ENCODE results near the gene ARID1B.

The ARID1B gene

DNA sequence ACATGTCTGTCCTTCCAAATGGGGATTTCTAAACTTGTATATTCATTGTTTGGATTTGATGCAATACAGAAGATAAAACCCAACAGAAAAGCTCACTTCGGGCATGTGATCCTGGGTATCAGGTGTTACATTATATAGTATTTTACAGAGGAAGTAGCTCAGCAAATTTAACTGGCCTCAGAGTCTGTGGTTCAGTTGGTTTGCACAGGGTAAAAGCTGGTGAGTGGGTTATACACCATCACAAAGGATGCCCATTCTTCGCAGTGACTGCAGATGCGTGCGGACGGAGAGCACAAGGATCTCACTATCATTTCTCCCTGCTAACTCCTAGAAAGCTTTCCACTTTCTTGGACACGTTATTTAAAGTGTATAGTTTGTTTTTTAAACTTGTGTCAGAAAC, 309.5 kb downstream of the ARID1B start:
- H3K79me2 ChIP-seq (ENCODE audit: insufficient read depth, low read length): no peaks in the 10 kb centered on the region

DNA sequence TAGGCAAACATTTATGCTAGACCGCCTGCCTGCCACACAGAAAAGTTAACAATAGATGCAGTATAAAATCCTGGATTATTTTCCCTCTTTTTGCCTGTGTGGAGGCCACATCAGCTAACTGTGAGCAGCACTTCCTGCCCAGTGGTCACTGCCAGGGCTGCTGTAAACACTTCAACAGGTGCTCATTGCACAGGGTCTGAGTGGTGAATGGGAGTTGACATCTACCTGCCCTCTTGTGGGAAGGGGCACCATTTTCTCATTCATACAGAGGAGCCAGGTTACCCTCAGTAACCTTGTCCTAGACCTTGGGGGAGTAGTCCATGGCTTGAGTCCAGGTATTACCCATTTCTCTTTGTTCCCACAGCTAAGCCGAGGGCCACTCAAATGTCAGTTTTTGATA, 310.8 kb downstream of the ARID1B start:
- H3K9me2 ChIP-seq (replicated peaks; ENCODE audit: insufficient read depth, low read length): no peaks in the 10 kb centered on the region
- H3K9ac ChIP-seq (ENCODE audit: low read length): no peak overlapping the region
- H3K27ac ChIP-seq (ENCODE audit: low read depth, low read length): no peak overlapping the region
- no peaks in the 10 kb centered on the region for H3F3A ChIP-seq (ENCODE audit: insufficient read depth)
- no peak overlapping the region for H3K4me3 ChIP-seq (ENCODE audit: insufficient read depth, low read length, poor library complexity, severe bottlenecking)
- TF ChIP-seq EZH2phosphoT487 (conservative IDR thresholded peaks at IDR 0.05; ENCODE audit: low read length): no peak
- TF ChIP-seq, protein P1, sequence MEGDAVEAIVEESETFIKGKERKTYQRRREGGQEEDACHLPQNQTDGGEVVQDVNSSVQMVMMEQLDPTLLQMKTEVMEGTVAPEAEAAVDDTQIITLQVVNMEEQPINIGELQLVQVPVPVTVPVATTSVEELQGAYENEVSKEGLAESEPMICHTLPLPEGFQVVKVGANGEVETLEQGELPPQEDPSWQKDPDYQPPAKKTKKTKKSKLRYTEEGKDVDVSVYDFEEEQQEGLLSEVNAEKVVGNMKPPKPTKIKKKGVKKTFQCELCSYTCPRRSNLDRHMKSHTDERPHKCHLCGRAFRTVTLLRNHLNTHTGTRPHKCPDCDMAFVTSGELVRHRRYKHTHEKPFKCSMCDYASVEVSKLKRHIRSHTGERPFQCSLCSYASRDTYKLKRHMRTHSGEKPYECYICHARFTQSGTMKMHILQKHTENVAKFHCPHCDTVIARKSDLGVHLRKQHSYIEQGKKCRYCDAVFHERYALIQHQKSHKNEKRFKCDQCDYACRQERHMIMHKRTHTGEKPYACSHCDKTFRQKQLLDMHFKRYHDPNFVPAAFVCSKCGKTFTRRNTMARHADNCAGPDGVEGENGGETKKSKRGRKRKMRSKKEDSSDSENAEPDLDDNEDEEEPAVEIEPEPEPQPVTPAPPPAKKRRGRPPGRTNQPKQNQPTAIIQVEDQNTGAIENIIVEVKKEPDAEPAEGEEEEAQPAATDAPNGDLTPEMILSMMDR (IDR thresholded peaks at IDR 0.05; ENCODE audit: insufficient read depth, low read length, poor library complexity, severe bottlenecking): no peak
- peaks cover 7% of the 10 kb centered on the region for H3K36me3 ChIP-seq (ENCODE audit: low read length)
- no peaks in the 10 kb centered on the region for H4K20me1 ChIP-seq (ENCODE audit: low read depth, low read length)
- H3K27me3 ChIP-seq (ENCODE audit: low read length): no peaks in the 10 kb centered on the region
- H3K9me3 ChIP-seq (ENCODE audit: insufficient read depth, low read length): no peaks in the 10 kb centered on the region
- H2AFZ ChIP-seq (ENCODE audit: low read depth, low read length, severe bottlenecking): no peak overlapping the region
- no peaks in the 10 kb centered on the region for H3K79me2 ChIP-seq (ENCODE audit: insufficient read depth, low read length)
- no peak overlapping the region for H3K4me2 ChIP-seq (ENCODE audit: low read depth, low read length, poor library complexity, severe bottlenecking)

More for the DNA sequence above, 309.5 kb downstream of the ARID1B start:
- Histone ChIP-seq H3K27ac (ENCODE audit: low read depth, low read length) (no peak overlapping the region), H3K4me2 (ENCODE audit: low read depth, low read length, poor library complexity, severe bottlenecking) (no peak overlapping the region), H4K20me1 (ENCODE audit: low read depth, low read length) (no peaks in the 10 kb centered on the region), H3K27me3 (ENCODE audit: low read length) (no peaks in the 10 kb centered on the region), H3F3A (ENCODE audit: insufficient read depth) (no peaks in the 10 kb centered on the region), H2AFZ (ENCODE audit: low read depth, low read length, severe bottlenecking) (no peak overlapping the region), H3K9me2 (replicated peaks; ENCODE audit: insufficient read depth, low read length) (no peaks in the 10 kb centered on the region), H3K9ac (ENCODE audit: low read length) (no peak overlapping the region), H3K36me3 (ENCODE audit: low read length) (peaks cover 7% of the 10 kb centered on the region), H3K4me3 (ENCODE audit: insufficient read depth, low read length, poor library complexity, severe bottlenecking) (no peak overlapping the region), H3K9me3 (ENCODE audit: insufficient read depth, low read length) (no peaks in the 10 kb centered on the region)
- TF ChIP-seq, protein P1 (IDR thresholded peaks at IDR 0.05; ENCODE audit: insufficient read depth, low read length, poor library complexity, severe bottlenecking): no peak
- TF ChIP-seq EZH2phosphoT487 (conservative IDR thresholded peaks at IDR 0.05; ENCODE audit: low read length): no peak

DNA sequence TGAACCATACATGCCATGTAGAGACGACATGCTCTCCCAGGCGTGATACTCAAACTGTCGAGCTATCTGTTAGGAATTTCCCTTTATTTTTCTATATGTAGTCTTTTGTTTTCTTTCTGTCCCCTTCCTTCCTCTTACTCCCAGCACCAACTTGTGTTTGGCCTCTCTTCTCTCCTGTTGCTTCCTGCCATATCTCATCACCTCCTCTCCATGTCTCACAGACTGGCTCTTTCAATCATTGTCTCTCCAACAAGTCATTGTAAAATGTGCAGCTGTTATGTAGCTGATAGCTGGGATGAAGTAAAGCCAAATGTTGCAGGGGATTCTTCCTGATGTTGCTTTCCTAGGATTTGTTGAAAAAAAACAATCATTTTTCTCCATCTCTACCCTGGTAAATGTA, 311.7 kb downstream of the ARID1B start:
- TF ChIP-seq, protein P1 (IDR thresholded peaks at IDR 0.05; ENCODE audit: insufficient read depth, low read length, poor library complexity, severe bottlenecking): no peak
- no peak for TF ChIP-seq EZH2phosphoT487 (conservative IDR thresholded peaks at IDR 0.05; ENCODE audit: low read length)
- H3K9ac ChIP-seq (ENCODE audit: low read length): no peak overlapping the region
- H3F3A ChIP-seq (ENCODE audit: insufficient read depth): no peaks in the 10 kb centered on the region
- no peak overlapping the region for H2AFZ ChIP-seq (ENCODE audit: low read depth, low read length, severe bottlenecking)
- H3K79me2 ChIP-seq (ENCODE audit: insufficient read depth, low read length): no peaks in the 10 kb centered on the region
- H3K9me3 ChIP-seq (ENCODE audit: insufficient read depth, low read length): no peaks in the 10 kb centered on the region
- no peak overlapping the region for H3K27ac ChIP-seq (ENCODE audit: low read depth, low read length)
- no peaks in the 10 kb centered on the region for H3K27me3 ChIP-seq (ENCODE audit: low read length)
- H4K20me1 ChIP-seq (ENCODE audit: low read depth, low read length): no peaks in the 10 kb centered on the region
- no peaks in the 10 kb centered on the region for H3K9me2 ChIP-seq (replicated peaks; ENCODE audit: insufficient read depth, low read length)
- no peak overlapping the region for H3K4me2 ChIP-seq (ENCODE audit: low read depth, low read length, poor library complexity, severe bottlenecking)
- H3K4me3 ChIP-seq (ENCODE audit: insufficient read depth, low read length, poor library complexity, severe bottlenecking): no peak overlapping the region
- H3K36me3 ChIP-seq (ENCODE audit: low read length): peaks cover 7% of the 10 kb centered on the region
